Measurements from ENCODE around the gene RFX5.

RFX5 gene

GRCh38 chr1:151324390-151324930 is 22.6 kb downstream of the RFX5 start:
- no peak for DNase-seq (ENCODE audit: low spot score)

- DNase-seq (ENCODE audit: low spot score): no peak
Measured at GRCh38 chr1:151318975-151319374, 28.1 kb downstream of the RFX5 start.

- DNase-seq (ENCODE audit: low spot score): no peak
Measured at GRCh38 chr1:151315565-151316235, 31.4 kb downstream of the RFX5 start.

GRCh38 chr1:151314137-151314875 is 32.7 kb downstream of the RFX5 start:
- peak; percentile 85 for DNase-seq (ENCODE audit: low spot score)

- DNase-seq (ENCODE audit: low spot score): no peak
Measured at GRCh38 chr1:151313501-151313900, 33.6 kb downstream of the RFX5 start.

- no peak for DNase-seq (ENCODE audit: low spot score)
Measured at GRCh38 chr1:151312826-151313225, 34.2 kb downstream of the RFX5 start.

- DNase-seq (ENCODE audit: low spot score): no peak
Measured at GRCh38 chr1:151312411-151312810, 34.6 kb downstream of the RFX5 start.

GRCh38 chr1:151311589-151312331 is 35.3 kb downstream of the RFX5 start:
- peak; percentile 93 for DNase-seq (ENCODE audit: low spot score)

- no peak for DNase-seq (ENCODE audit: low spot score)
Measured at GRCh38 chr1:151311011-151311410, 36.0 kb downstream of the RFX5 start.

GRCh38 chr1:151309811-151310323 is 37.2 kb downstream of the RFX5 start:
- no peak for DNase-seq (ENCODE audit: low spot score)

GRCh38 chr1:151294742-151295462 is 52.1 kb downstream of the RFX5 start:
- no peak for DNase-seq (ENCODE audit: low spot score)

GRCh38 chr1:151293093-151293492 is 54.0 kb downstream of the RFX5 start:
- DNase-seq (ENCODE audit: low spot score): no peak

GRCh38 chr1:151292207-151293030 is 54.6 kb downstream of the RFX5 start:
- DNase-seq (ENCODE audit: low spot score): no peak

- DNase-seq (ENCODE audit: low spot score): no peak
Measured at GRCh38 chr1:151290709-151291303, 56.2 kb downstream of the RFX5 start.
